H9 (cell line): ENCODE measurements around the gene DUS1L. TPM values are rescaled to one million over a fixed set of nuclear protein-coding genes. Genes with fewer than 3 reads are reported as not detected.

ENCODE experiments used
- DNase-seq: peaks from one replicate; pipeline ENCODE4 v3.0.0-alpha.2; 2017
- H2AFZ ChIP-seq: one replicate; pipeline ENCODE4 v1.6.1; 2013; ENCODE audit warnings: mild to moderate bottlenecking, low read length, control low read depth, moderate library complexity
- H2AK5ac ChIP-seq: 2 replicates; pipeline ENCODE4 v1.6.1; 2013; ENCODE audit warnings: low read length, control low read depth, mixed read lengths; ENCODE audit not compliant: insufficient read length
- H2BK120ac ChIP-seq: one replicate; pipeline ENCODE4 v1.6.1; 2013; ENCODE audit warnings: low read depth, mild to moderate bottlenecking, low read length, control low read depth, inconsistent platforms; ENCODE audit not compliant: poor library complexity, severe bottlenecking
- H2BK12ac ChIP-seq: 2 replicates; pipeline ENCODE4 v1.6.1; 2013; ENCODE audit warnings: low read length, control low read depth, mixed read lengths, low read depth; ENCODE audit not compliant: insufficient read length
- H2BK15ac ChIP-seq: 2 replicates; pipeline ENCODE4 v1.6.1; 2013; ENCODE audit warnings: low read depth, low read length, control low read depth
- H2BK20ac ChIP-seq: one replicate; pipeline ENCODE4 v1.6.1; 2013; ENCODE audit warnings: low read depth, mild to moderate bottlenecking, low read length, control low read depth, inconsistent platforms; ENCODE audit not compliant: poor library complexity, severe bottlenecking
- H2BK5ac ChIP-seq: 2 replicates; pipeline ENCODE4 v1.6.1; 2013; ENCODE audit warnings: low read length, control low read depth, mixed read lengths; ENCODE audit not compliant: insufficient read length
- H3K14ac ChIP-seq: 2 replicates; pipeline ENCODE4 v1.6.1; 2013; ENCODE audit warnings: low read length, control low read depth; ENCODE audit not compliant: insufficient read depth
- H3K18ac ChIP-seq: 2 replicates; pipeline ENCODE4 v1.6.1; 2013; ENCODE audit warnings: low read depth, mild to moderate bottlenecking, mixed read lengths, low read length, control low read depth; ENCODE audit not compliant: insufficient read length
- H3K23ac ChIP-seq: 2 replicates; pipeline ENCODE4 v1.6.1; 2013; ENCODE audit warnings: low read length, control low read depth, mixed read lengths, low read depth; ENCODE audit not compliant: insufficient read length
- H3K23me2 ChIP-seq: 2 replicates; pipeline ENCODE4 v1.6.1; 2013; ENCODE audit warnings: low read depth, mild to moderate bottlenecking, mixed read lengths, low read length, control low read depth; ENCODE audit not compliant: insufficient read length, poor library complexity, severe bottlenecking
- H3K27ac ChIP-seq: 2 replicates; pipeline ENCODE4 v1.5.1; 2013; ENCODE audit warnings: low read length, control low read depth, mixed read lengths, low read depth; ENCODE audit not compliant: insufficient read length
- H3K27me3 ChIP-seq: 2 replicates; pipeline ENCODE4 v1.6.1; 2013; ENCODE audit warnings: low read length, control low read depth, inconsistent platforms; ENCODE audit not compliant: insufficient read depth
- H3K4ac ChIP-seq: 2 replicates; pipeline ENCODE4 v1.6.1; 2013; ENCODE audit warnings: low read depth, mild to moderate bottlenecking, control low read depth, inconsistent platforms, low read length, moderate library complexity
- H3K4me1 ChIP-seq: 2 replicates; pipeline ENCODE4 v1.6.1; 2013; ENCODE audit warnings: low read length, control low read depth, inconsistent platforms; ENCODE audit not compliant: insufficient read depth
- H3K4me2 ChIP-seq: 2 replicates; pipeline ENCODE4 v1.6.1; 2013; ENCODE audit warnings: low read length, control low read depth, mixed read lengths; ENCODE audit not compliant: insufficient read length, insufficient read depth
- H3K56ac ChIP-seq: 2 replicates; pipeline ENCODE4 v1.6.1; 2013; ENCODE audit warnings: low read depth, mild to moderate bottlenecking, mixed read lengths, low read length, control low read depth; ENCODE audit not compliant: insufficient read length
- H3K79me1 ChIP-seq: 2 replicates; pipeline ENCODE4 v1.6.1; 2013; ENCODE audit warnings: low read depth, mild to moderate bottlenecking, moderate library complexity, low read length, control low read depth, inconsistent platforms; ENCODE audit not compliant: insufficient read depth, poor library complexity, severe bottlenecking
- H3K79me2 ChIP-seq: 2 replicates; pipeline ENCODE4 v1.6.1; 2013; ENCODE audit warnings: low read length, control low read depth, inconsistent platforms; ENCODE audit not compliant: insufficient read depth
- H3K9ac ChIP-seq: 2 replicates; pipeline ENCODE4 v1.6.1; 2013; ENCODE audit warnings: low read length, control low read depth, mixed read lengths; ENCODE audit not compliant: insufficient read length; ENCODE audit errors: extremely low read depth
- H3K9me3 ChIP-seq: one replicate; pipeline ENCODE4 v1.6.1; 2013; ENCODE audit warnings: low read depth, low read length, inconsistent platforms; ENCODE audit not compliant: control insufficient read depth
- H3T11ph ChIP-seq: one replicate; pipeline ENCODE4 v1.6.1; 2013; ENCODE audit warnings: mild to moderate bottlenecking, low read length, control low read depth, inconsistent platforms
- H4K20me1 ChIP-seq: one replicate; pipeline ENCODE4 v1.6.1; 2013; ENCODE audit not compliant: control insufficient read depth, insufficient read length, insufficient read depth
- H4K5ac ChIP-seq: 2 replicates; pipeline ENCODE4 v1.6.1; 2013; ENCODE audit warnings: low read depth, mild to moderate bottlenecking, mixed read lengths, low read length, control low read depth; ENCODE audit not compliant: insufficient read length
- H4K8ac ChIP-seq: replicated peaks from 2 replicates; pipeline ENCODE4 v1.6.1; 2013; ENCODE audit warnings: low read length, control low read depth, mixed read lengths, low read depth; ENCODE audit not compliant: insufficient read length
- H4K91ac ChIP-seq: 2 replicates; pipeline ENCODE4 v1.6.1; 2013; ENCODE audit warnings: low read depth, mild to moderate bottlenecking, moderate library complexity, mixed read lengths, low read length, control low read depth; ENCODE audit not compliant: insufficient read length
- H3K27ac Mint-ChIP-seq, 3 experiments: 2 replicates in 2 of 3; 3 replicates in 1 of 3; pipeline ENCODE4 v1.8.0; 2020 to 2021; ENCODE audit warnings: mixed read lengths in 3 of 3, mild to moderate bottlenecking in 1 of 3, moderate library complexity in 1 of 3
- H3K27me3 Mint-ChIP-seq: 2 replicates; pipeline ENCODE4 v1.8.0; 2021; ENCODE audit warnings: low read depth, mild to moderate bottlenecking, moderate library complexity, mixed read lengths
- H3K36me3 Mint-ChIP-seq, 3 experiments: 2 replicates in 2 of 3; 3 replicates in 1 of 3; pipeline ENCODE4 v1.8.0; 2020 to 2021; ENCODE audit warnings: low read depth in 3 of 3, mixed read lengths in 3 of 3; ENCODE audit not compliant: insufficient read depth in 1 of 3
- H3K4me1 Mint-ChIP-seq, 2 experiments: 2 replicates each; pipeline ENCODE4 v1.8.0; 2020; ENCODE audit warnings: mixed read lengths in 2 of 2
- H3K4me3 Mint-ChIP-seq, 2 experiments: 2 replicates in 1 of 2; 3 replicates in 1 of 2; pipeline ENCODE4 v1.8.0; 2020 to 2021; ENCODE audit warnings: mild to moderate bottlenecking in 2 of 2, mixed read lengths in 2 of 2, moderate library complexity in 1 of 2
- H3K9me3 Mint-ChIP-seq, 2 experiments: 2 replicates in 1 of 2; 3 replicates in 1 of 2; pipeline ENCODE4 v1.8.0; 2020; ENCODE audit warnings: mild to moderate bottlenecking in 2 of 2, mixed read lengths in 2 of 2, moderate library complexity in 1 of 2
- WGBS: extraction: QIAGEN DNeasy Blood & Tissue Kit; methylation state at CpG from one replicate; pipeline ENCODE4 v1.1.7; 2013; ENCODE audit warnings: missing lambda C conversion rate, low lambda C conversion rate, mixed read lengths; ENCODE audit not compliant: insufficient read length; ENCODE audit errors: extremely low coverage; 5-methylcytosine and 5-hydroxymethylcytosine counted together
- total RNA-seq: library from RNA; stranded (reverse); gene quantifications from 2 replicates; pipeline ENCODE4 v1.2.1, GENCODE V29; 2021
- TF ChIP-seq, protein P1 (sequence below): fragments of 200-600 bp; sonication (generic); conservative IDR thresholded peaks from 3 replicates; pipeline ENCODE4 v1.8.0; 2021; ENCODE audit warnings: antibody characterized with exemption, mild to moderate bottlenecking

Gene DUS1L
- total RNA-seq, 1 experiment from 2014 or later, result 103 TPM

DNA sequence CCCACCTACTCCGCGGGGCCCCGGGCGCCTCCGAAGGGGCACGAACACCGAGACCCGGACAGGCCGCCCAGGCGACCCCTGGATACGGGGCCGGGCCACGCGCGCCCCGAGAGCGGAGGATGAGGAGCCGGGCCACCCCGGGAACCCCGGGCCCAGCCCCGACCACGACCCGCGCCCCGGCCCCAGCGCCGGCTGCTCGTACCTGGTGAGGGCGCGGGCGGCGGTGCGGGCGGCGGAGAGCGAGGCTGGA lies 32.2 kb upstream of the DUS1L start:
- Histone ChIP-seq H3K56ac (no peak overlapping the region), H3K14ac (no peak overlapping the region; the same call in 1 of the 2 replicates), H3K4me2 (peak overlapping the region; percentile 73), H3K27me3 (no peaks in the 10 kb centered on the region), H3K18ac (no peak overlapping the region), H4K91ac (no peak overlapping the region), H3K23ac (no peak overlapping the region), H3T11ph (no peak overlapping the region), H3K23me2 (peaks cover 14% of the 10 kb centered on the region), H2BK120ac (no peak overlapping the region), H2BK5ac (no peak overlapping the region), H4K5ac (no peak overlapping the region), H3K79me1 (peaks cover 7% of the 10 kb centered on the region), H3K79me2 (peaks cover 20% of the 10 kb centered on the region; the same call in 1 of the 2 replicates), H3K27ac (no peak overlapping the region), H2BK15ac (no peak overlapping the region), H4K8ac (no peak overlapping the region), H3K9me3 (no peaks in the 10 kb centered on the region), H3K9ac (no peak overlapping the region), H3K4ac (no peak overlapping the region), H3K4me1 (no peaks in the 10 kb centered on the region), H4K20me1 (no peaks in the 10 kb centered on the region), H2AFZ (no peak overlapping the region), H2AK5ac (no peak overlapping the region), H2BK20ac (no peak overlapping the region), H2BK12ac (no peak overlapping the region)
- Mint-ChIP-seq H3K4me3 (peak overlapping the region; percentile 65 to 75), H3K4me1 (peaks cover 21 to 45% of the 10 kb centered on the region in 2 experiments), H3K27ac (no peak overlapping the region), H3K9me3 (no peaks in the 10 kb centered on the region), H3K27me3 (no peaks in the 10 kb centered on the region), H3K36me3 (peaks cover 8 to 29% (median 29%) of the 10 kb centered on the region in 3 experiments; a peak in 6 of 7 replicates)
- no CpG with 5 or more reads among the region's 36 CpGs for WGBS
- TF ChIP-seq, protein P1, sequence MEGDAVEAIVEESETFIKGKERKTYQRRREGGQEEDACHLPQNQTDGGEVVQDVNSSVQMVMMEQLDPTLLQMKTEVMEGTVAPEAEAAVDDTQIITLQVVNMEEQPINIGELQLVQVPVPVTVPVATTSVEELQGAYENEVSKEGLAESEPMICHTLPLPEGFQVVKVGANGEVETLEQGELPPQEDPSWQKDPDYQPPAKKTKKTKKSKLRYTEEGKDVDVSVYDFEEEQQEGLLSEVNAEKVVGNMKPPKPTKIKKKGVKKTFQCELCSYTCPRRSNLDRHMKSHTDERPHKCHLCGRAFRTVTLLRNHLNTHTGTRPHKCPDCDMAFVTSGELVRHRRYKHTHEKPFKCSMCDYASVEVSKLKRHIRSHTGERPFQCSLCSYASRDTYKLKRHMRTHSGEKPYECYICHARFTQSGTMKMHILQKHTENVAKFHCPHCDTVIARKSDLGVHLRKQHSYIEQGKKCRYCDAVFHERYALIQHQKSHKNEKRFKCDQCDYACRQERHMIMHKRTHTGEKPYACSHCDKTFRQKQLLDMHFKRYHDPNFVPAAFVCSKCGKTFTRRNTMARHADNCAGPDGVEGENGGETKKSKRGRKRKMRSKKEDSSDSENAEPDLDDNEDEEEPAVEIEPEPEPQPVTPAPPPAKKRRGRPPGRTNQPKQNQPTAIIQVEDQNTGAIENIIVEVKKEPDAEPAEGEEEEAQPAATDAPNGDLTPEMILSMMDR, result no peak
- no peak for DNase-seq
